HL-60/S4 treated with retinoic acid at 250 ng/mL for 4 days and 3 days (cell line): ENCODE measurements around the gene GRM3.
"Not testable (repeated sequence)": the region's sequence is repeated elsewhere in the genome, so short reads cannot be mapped to it uniquely, and the experiment has no call there.

Experiments used
- in situ Hi-C: fragments of 300-500 bp; cut with MboI; formaldehyde crosslinking; loops from 2 replicates; pipeline ENCODE4 v1.7.0; 2022; ENCODE audit warnings: low sequenced_read_pairs

GRM3 gene

GRCh38 chr7:86643561-86644281 is at the start of gene GRM3:
Gene GRM3 (plus strand): TSS chr7:86643909. CDS start chr7:86765146, 121,237 bp downstream.
- in situ Hi-C loops: no loop called here

- in situ Hi-C loops: no loop called here
Observed at GRCh38 chr7:86598311-86598710, 45.4 kb upstream of the GRM3 start.

- in situ Hi-C loops: no loop called here
Observed at GRCh38 chr7:86598721-86599120, 45.0 kb upstream of the GRM3 start.

- in situ Hi-C loops: no loop called here
Observed at GRCh38 chr7:86600506-86601290, 43.0 kb upstream of the GRM3 start.

GRCh38 chr7:86615711-86616110 is 28.0 kb upstream of the GRM3 start:
- in situ Hi-C loops: not testable (repeated sequence)

GRCh38 chr7:86644282-86645224 is 844 bp downstream of the GRM3 start:
- in situ Hi-C loops: no loop called here

GRCh38 chr7:86645225-86645608 is 1.5 kb downstream of the GRM3 start:
- in situ Hi-C loops: no loop called here

GRCh38 chr7:86645676-86646276 is 2.1 kb downstream of the GRM3 start:
- in situ Hi-C loops: no loop called here

- in situ Hi-C loops: no loop called here
Observed at GRCh38 chr7:86647385-86648094, 3.8 kb downstream of the GRM3 start.

GRCh38 chr7:86648169-86648568 is 4.5 kb downstream of the GRM3 start:
- in situ Hi-C loops: no loop called here

- in situ Hi-C loops: no loop called here
Observed at GRCh38 chr7:86653919-86654659, 10.4 kb downstream of the GRM3 start.

GRCh38 chr7:86657948-86658347 is 14.2 kb downstream of the GRM3 start:
- in situ Hi-C loops: no loop called here

GRCh38 chr7:86660950-86661462 is 17.3 kb downstream of the GRM3 start:
- in situ Hi-C loops: no loop called here

GRCh38 chr7:86664486-86664885 is 20.8 kb downstream of the GRM3 start:
- in situ Hi-C loops: no loop called here

GRCh38 chr7:86664991-86665390 is 21.3 kb downstream of the GRM3 start:
- in situ Hi-C loops: no loop called here

- in situ Hi-C loops: no loop called here
Observed at GRCh38 chr7:86665669-86666068, 22.0 kb downstream of the GRM3 start.

- in situ Hi-C loops: no loop called here
Observed at GRCh38 chr7:86667732-86668131, 24.0 kb downstream of the GRM3 start.

GRCh38 chr7:86668315-86668714 is 24.6 kb downstream of the GRM3 start:
- in situ Hi-C loops: no loop called here

- in situ Hi-C loops: no loop called here
Observed at GRCh38 chr7:86687831-86688230, 44.1 kb downstream of the GRM3 start.
